Fibroblast of skin of scalp (primary cell): ENCODE measurements around the gene MEGF11.

Experiments used
- DNase-seq: peaks from one replicate; pipeline ENCODE4 v3.0.0-alpha.2; 2013

MEGF11 gene

DNA sequence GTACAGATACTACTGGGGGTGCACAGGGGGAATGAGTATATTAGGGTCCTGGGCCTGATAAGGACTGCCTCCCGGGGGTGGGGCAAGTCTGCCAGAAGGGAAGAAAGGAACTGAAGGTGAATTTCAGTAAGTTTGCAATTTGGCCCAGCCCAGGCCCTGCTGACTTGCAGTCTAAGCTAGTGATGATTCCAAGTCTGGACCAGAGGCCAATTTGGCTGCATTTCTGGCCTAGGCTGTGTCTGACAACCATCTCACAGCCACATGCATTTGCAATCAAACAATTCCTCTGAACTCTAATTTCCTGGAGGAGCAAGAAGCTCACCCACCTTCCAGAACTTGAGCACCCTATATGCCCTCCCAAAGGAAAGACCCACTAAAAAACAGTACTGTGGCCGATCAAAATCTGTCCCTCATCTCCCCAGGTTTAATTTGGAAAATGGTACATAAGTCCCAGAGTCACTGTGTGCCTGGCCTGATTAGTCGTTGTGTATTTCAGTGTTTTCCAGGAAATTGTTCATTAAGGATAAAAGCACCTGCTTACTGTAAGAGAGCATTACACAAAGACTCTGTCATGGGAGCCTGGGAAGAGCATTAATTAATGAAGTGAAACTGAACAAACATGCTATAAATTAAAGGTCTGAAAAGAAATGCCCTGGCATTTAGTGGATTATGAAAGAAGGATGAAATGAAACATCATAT, 114.5 kb downstream of the MEGF11 start:
- no peak for DNase-seq

DNA sequence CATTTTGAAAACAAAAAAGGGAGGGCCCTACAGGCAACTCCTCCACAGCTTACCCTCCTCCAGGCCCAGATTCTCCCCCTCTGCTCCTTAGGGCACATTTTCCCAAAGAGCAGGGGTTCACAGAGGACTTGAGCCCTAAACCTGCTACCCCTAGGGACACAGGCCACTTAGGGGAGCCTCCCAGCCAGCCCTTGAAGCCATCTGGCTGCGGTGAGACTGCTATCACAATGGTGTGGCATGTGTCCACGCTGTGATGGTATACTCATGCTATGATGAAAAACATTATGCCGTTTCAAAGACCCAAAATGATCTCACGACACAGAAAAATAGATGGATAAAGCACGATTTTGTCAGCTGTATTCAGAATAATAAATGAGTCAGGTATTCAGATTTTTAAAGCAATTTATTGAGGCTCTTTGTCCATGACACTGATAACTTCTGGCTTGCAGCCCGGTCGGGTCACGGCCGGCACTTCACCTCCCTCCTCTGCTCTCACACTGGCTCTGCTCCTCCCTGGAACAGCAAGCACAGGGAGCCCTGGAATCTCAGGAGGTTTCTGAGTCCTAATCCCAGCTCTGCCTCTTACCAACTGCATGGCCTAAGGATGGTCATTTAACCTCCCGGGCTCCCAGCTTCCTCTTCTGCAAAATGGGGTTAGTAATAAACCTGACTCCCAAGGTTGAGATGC, 115.3 kb downstream of the MEGF11 start:
- DNase-seq: no peak

DNA sequence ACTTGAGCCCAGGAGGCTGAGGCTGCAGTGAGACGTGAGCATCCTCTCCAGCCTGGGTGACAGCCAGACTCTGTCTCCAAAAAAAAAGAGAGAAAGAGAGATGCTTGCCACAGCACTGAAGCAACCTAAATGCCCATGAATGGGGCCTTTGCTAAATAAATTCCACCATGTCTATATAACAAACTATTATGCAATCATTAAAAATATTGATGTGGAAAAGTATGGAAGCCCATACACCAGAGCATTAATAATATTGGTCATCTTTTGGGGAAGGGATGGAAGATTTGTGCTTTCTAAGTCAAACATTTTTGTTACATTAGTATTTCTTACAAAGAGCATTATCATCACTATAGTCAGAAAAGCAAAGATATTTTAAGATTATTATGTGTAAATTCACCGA, 116.6 kb downstream of the MEGF11 start:
- no peak for DNase-seq

DNA sequence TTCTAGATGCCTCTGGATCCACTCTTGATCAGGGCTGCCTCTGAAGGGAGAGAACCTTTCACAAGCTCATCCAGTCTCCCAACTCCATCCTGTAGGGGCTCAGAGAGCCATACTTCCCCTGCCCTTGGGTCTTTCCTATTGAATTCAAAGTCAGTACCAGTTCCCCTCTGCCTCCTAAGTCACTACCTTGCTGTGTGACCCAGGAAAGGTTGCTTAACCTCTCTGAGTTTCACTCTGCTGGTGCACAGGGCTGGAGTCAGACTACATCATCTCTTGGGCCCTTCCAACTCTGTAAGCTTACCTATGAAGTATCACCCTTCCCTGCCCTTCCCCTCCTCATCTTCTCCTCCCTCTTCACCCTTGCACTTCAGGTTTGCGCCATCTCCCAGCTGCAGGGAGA, 117.9 kb downstream of the MEGF11 start:
- no peak for DNase-seq

DNA sequence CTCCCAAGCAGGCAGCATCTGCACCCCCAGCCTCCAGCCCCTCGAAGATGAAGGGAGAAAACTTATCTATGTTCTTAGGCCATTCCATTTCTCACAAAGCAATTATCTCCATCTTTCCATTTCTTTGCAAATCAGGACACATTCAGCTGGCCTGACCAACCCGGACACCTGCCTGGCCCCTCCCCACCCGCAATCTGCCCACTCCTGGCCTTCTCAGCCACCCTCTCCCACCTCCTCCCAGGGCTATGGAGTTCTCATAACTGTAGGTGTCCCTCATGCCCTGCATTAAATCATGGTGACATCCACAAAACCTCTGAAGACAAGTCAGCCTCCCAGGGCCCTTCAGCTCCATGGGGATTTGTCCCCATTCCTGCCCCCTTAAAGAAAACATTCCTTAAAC, 119.3 kb downstream of the MEGF11 start:
- DNase-seq: no peak

- no peak for DNase-seq
Observed at GRCh38 chr15:66133247-66133885, 120.2 kb downstream of the MEGF11 start.

- DNase-seq: no peak
Observed at GRCh38 chr15:66132251-66132816, 121.2 kb downstream of the MEGF11 start.

GRCh38 chr15:66131831-66132230, 121.7 kb downstream of the MEGF11 start:
- no peak for DNase-seq

DNA sequence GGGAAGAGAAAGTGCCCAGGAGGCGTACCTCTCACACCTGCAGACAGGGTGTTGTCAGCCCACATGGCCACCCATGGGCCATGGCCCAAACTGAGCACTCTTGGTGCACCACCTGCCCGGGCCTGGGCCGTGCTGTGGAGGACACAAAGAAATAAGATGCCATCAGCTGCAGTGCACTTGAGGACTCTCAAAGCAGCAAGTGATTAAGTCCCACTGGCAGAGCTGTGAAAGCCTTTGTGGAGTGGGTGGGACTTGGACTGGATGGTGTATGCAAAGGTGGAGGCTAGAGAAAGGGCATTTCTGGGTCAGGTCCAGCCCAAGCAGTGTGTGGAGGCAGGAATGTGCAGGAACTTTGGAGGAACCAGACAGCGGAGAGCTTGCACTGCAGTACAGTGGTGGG, 122.3 kb downstream of the MEGF11 start:
- no peak for DNase-seq

- no peak for DNase-seq
Observed at GRCh38 chr15:66130496-66131034, 123.0 kb downstream of the MEGF11 start.

DNA sequence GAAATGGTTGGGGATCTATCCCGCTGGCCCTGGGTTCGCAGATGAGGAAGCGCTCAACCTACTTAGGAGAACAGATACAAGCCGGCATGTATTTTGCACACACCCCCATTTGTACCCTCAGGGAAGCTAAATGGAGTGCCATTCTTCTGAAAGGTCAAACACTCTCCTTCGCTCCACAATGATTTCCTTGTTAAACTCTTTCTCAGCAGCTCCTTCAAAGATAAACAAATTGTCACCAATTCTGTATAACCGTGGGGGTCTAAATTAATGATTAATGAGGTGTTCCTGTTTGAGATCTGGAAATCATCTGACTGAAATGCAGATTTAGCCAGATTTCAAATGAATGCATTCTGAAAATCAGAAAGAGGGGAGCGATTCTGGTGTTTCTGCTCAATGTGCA, 124.0 kb downstream of the MEGF11 start:
- no peak for DNase-seq

DNA sequence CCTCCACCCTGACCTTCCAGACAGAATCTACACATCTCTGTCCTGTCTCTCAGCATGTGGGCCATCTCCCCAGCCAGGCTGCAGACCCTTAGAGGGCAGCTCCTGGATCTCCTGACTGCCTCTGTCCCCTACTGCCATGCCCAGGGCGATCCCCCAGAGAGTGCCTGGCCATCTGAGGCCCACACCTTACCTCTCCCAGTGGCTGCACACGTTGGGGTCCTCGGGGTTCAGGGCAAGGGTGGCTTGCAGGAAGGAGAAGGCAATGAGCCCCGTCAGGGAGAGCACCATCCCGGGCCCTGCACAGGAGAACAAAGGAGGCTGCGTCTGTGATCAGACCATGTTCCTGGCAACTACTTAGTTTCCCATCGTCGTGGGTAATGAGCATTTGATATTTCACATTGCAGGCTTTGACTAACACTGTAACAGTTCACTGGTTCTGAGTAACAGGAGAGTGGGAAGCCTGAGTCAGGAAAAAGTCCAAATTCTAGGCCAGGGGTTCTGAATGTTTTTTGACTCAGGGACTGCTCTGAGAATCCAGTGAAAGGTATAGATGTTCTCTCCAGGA, 125.4 kb downstream of the MEGF11 start:
- DNase-seq: no peak

DNA sequence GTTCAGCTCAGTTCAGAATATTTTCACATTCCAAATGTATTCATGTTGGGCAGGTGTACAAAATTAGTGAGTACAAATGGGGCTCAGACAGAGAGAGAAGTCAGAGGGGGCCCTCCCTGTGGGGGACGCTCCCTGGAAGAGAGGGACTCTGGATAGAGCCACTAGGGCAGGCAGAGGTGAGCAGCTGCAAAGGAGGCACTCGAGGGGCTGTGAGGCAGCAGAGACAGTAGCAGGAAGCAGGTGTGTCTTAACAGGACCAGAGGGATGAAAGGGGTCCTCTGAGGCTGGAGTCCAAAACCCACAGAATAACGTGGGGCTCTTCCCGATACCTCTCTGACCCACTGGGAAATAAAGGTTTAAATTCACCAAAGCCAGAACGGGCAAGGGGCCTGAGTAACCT, 127.1 kb downstream of the MEGF11 start:
- no peak for DNase-seq

- no peak for DNase-seq
Observed at GRCh38 chr15:66126031-66126441, 127.5 kb downstream of the MEGF11 start.

DNA sequence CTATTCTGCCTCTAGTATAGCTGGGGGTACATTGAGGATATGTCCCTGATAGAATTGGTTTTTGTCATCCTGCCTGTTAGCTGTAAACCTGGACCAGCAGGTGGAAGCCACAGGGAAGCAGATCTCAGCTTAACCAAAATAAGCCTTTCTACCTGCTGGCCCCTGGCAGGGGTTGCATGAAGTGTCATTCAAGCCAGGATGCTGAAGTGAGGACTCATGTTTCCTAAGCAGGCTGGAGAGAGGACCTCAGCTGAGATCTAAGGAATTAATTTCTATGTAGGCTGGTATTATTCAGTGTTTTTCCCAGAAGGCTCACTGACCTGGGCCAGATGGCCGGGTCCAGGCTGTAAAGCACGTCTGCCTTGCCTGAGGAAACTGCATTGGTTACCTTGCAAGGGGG, 128.9 kb downstream of the MEGF11 start:
- no peak for DNase-seq

- no peak for DNase-seq
Observed at GRCh38 chr15:66123799-66124198, 129.8 kb downstream of the MEGF11 start.

DNA sequence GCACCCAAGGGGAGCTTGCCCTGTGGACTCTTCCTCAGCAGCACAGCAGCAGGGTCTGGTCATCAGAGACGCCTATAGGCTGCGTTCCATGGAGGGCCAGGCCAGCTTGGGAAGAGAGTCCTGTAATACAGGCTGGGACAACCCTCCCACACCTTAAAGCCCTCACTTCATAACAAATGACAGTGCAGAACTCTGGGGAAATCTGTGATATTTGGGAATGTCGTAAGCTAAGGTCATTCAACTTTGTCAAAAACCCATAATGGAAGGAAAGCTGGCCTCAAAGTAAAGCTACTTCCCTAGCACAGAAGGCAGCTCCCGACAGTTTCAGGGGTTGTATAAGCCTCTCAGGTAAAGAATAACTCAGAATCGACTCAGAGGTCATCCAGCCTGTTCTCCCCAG, 133.1 kb downstream of the MEGF11 start:
- no peak for DNase-seq

GRCh38 chr15:66117841-66118240, 135.7 kb downstream of the MEGF11 start:
- DNase-seq: no peak

DNA sequence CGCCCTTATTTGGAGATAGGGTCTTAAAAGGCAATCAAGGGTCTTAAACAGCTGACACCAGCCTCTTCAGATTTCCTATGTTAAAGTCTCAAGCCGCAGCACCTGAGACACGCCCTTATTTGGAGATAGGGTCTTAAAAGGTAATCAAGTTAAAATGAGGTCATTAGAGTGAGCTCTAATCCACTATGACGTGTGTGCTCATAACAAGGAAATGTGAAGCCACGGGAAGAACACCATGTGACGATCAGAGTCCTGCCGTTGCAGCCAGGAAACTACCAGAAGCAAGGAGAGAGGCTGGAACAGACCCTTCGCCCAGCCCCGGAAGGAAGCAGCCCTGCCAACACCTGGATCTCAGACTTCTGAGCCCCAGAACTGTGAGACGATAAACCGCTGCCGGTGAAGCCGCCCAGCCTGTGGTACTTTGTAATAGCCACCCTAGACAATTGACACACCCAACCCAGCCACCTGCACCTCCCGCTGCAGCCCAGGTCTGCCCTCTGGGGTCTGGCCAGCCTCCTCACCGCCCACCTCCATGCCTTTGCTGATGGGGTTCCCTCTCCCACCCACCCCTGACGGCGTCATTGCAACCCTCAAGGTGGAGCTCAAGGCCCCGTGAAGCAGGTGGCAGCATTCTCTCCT, 137.9 kb downstream of the MEGF11 start:
- DNase-seq: no peak

DNA sequence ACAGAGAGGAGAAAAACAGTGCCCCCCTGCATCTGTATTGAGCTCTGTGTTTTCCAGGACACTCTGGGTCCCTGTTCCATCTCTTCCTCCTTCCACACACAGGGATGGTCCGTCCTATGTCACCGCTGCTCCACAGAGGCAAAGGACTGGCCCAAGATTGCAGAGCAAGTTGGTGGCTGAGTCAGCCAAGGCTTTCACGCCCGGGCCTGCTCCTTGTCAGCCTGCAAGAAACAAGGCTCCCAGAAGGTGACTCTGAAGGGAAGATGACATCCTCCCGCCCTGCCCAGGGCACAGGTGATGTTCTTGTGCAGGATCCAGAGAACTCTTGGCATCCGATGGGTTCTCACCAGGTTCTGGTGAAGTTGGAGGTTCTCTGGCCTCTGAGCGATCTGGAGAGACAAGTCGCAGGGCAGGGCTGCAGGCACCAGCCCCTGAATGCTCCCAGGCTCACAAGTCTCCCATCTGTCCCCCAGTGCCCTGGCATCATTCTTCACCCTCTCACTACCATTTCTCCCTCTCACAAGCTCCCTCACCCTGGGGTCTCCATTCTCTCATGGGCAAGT, 138.6 kb downstream of the MEGF11 start:
- DNase-seq: no peak

GRCh38 chr15:66112388-66112787, 141.2 kb downstream of the MEGF11 start:
- DNase-seq: no peak

DNA sequence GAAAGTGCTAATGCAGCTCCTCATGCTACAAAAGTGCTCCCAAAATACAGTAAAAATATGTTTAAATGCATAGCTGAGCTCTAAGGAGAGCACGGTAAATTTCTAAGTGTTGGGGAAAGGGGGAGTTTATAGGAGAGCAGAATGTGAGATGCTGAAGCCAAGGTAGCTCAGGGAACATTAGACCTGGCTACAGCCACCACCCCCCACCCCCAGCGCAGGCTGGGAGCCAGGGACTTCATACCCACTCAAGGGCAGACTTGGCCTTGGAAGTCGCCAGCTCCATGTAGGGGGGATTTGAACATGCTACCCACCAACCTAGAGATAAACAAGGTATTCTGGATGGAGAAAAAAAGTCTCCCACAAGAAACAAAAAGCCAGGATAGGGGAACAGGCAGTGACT, 142.2 kb downstream of the MEGF11 start:
- no peak for DNase-seq
